ENCODE measurements around the gene CEP126.

Gene CEP126

DNA sequence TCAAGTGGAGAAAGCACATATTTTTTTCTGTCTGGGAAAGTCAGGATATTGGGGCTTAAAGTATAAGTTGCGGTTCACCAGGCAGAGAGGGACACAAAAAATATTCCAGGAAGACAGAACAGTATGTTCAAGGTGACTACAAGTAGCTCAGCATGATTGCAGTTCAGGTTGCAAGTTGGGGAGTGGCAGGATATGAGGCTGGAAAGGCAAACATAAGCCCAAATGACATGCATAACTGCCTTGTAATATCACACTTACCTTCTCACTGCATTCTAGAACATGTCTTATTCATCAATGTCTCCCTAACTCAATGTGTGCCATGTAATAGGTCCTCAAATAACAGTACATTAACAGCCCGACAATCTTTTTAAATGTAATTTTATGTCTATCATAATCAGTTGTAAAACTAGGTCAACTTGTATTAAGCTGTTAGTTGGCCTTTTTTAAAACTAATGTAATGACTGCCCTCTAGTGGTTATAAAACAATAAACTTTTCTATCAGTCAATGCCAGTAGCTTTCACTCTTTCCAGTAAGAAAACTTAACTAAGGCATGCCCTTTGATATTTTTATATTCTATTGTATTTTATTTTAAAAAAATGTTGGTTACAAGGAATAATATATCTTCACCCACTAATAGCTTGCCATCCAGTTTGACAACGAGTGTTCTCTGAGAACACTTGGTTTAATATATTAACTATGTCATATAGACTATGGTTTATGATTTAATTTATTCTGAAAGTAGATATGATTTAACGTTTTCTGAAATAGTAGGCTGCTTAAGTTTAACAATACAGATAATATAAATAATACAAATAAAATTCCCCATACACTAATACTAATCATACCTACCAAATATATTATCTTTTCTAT is 93.0 kb downstream of the CEP126 start:
- H2AFZ ChIP-seq (ENCODE audit: low read length) = no peak overlapping the region
- H3K27ac ChIP-seq (ENCODE audit: low read length) = no peak overlapping the region
- no peaks in the 10 kb centered on the region for H3F3A ChIP-seq (ENCODE audit: insufficient read depth, low read length)
- TF ChIP-seq EZH2 (optimal IDR thresholded peaks at IDR 0.05; ENCODE audit: low read depth, low read length) = no peak
- TF ChIP-seq, protein P1, sequence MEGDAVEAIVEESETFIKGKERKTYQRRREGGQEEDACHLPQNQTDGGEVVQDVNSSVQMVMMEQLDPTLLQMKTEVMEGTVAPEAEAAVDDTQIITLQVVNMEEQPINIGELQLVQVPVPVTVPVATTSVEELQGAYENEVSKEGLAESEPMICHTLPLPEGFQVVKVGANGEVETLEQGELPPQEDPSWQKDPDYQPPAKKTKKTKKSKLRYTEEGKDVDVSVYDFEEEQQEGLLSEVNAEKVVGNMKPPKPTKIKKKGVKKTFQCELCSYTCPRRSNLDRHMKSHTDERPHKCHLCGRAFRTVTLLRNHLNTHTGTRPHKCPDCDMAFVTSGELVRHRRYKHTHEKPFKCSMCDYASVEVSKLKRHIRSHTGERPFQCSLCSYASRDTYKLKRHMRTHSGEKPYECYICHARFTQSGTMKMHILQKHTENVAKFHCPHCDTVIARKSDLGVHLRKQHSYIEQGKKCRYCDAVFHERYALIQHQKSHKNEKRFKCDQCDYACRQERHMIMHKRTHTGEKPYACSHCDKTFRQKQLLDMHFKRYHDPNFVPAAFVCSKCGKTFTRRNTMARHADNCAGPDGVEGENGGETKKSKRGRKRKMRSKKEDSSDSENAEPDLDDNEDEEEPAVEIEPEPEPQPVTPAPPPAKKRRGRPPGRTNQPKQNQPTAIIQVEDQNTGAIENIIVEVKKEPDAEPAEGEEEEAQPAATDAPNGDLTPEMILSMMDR (IDR thresholded peaks at IDR 0.05; ENCODE audit: low read length) = peak; percentile 46
- H3K9me3 ChIP-seq (replicated peaks; ENCODE audit: insufficient read depth, low read length) = no peaks in the 10 kb centered on the region
- H4K20me1 ChIP-seq (ENCODE audit: insufficient read depth, low read length) = no peaks in the 10 kb centered on the region
- no peak overlapping the region for H3K4me3 ChIP-seq (ENCODE audit: low read length)
- no peak overlapping the region for H3K4me2 ChIP-seq (ENCODE audit: low read depth, low read length)
- peak; percentile 72 for DNase-seq
- H3K4me1 ChIP-seq (ENCODE audit: low read length) = peaks cover 12% of the 10 kb centered on the region
- H3K9me2 ChIP-seq (replicated peaks; ENCODE audit: insufficient read depth, low read length) = no peaks in the 10 kb centered on the region
- H3K79me2 ChIP-seq (ENCODE audit: low read length) = no peaks in the 10 kb centered on the region
- no peaks in the 10 kb centered on the region for H3K27me3 ChIP-seq (replicated peaks; ENCODE audit: insufficient read depth, low read length)
- H3K9ac ChIP-seq (ENCODE audit: low read length) = no peak overlapping the region
- H3K36me3 ChIP-seq (replicated peaks; ENCODE audit: insufficient read depth, low read length) = no peaks in the 10 kb centered on the region

DNA sequence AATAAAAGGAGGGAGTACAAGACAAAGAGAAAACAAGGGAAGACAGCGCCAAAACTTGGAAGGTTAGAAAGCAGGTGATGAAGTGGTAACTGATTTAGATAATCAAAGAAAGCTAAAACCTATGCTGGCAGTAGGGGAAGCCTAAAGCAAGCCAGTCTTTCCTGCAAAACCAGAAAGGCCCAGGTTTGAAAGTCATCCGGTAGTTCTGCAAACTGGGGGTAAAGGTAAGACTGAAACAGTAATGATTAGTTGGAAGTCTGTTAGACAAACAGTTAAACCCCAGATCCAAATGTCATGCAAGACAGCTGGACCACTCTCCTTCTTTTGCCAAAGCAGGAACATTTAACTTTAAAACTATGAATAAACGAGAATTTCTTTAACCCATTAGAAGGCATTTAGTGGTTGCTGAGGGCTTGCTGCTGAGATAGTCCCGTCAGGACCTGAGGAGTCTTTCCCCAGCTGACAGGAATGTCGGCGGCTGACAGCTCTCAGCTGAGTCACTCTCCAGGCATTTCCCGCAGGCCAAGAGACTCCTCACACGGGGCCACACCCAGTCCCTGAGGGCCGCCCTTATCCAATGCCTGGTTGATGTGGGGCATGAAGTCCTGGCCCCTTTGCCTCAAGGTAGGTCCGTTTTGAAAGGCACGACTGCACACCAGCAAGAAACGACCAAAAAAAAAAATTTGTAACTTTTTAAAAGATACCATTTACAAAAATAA is 96.1 kb downstream of the CEP126 start:
- no peak for TF ChIP-seq EZH2 (optimal IDR thresholded peaks at IDR 0.05; ENCODE audit: low read depth, low read length)
- TF ChIP-seq, protein P1 (IDR thresholded peaks at IDR 0.05; ENCODE audit: low read length) = no peak
- no peak for TF ChIP-seq EZH2phosphoT487 (IDR thresholded peaks at IDR 0.05; ENCODE audit: low read length)
- Histone ChIP-seq H3F3A (ENCODE audit: insufficient read depth, low read length) (no peaks in the 10 kb centered on the region), H3K9me3 (replicated peaks; ENCODE audit: insufficient read depth, low read length) (no peaks in the 10 kb centered on the region), H3K9me2 (replicated peaks; ENCODE audit: insufficient read depth, low read length) (no peaks in the 10 kb centered on the region), H3K4me2 (ENCODE audit: low read depth, low read length) (no peak overlapping the region), H3K79me2 (ENCODE audit: low read length) (no peaks in the 10 kb centered on the region), H3K27me3 (replicated peaks; ENCODE audit: insufficient read depth, low read length) (no peaks in the 10 kb centered on the region), H3K27ac (ENCODE audit: low read length) (no peak overlapping the region), H3K4me1 (ENCODE audit: low read length) (no peaks in the 10 kb centered on the region), H2AFZ (ENCODE audit: low read length) (no peak overlapping the region), H3K36me3 (replicated peaks; ENCODE audit: insufficient read depth, low read length) (no peaks in the 10 kb centered on the region), H3K9ac (ENCODE audit: low read length) (no peak overlapping the region), H4K20me1 (ENCODE audit: insufficient read depth, low read length) (no peaks in the 10 kb centered on the region), H3K4me3 (ENCODE audit: low read length) (no peak overlapping the region)
- no peak for DNase-seq

DNA sequence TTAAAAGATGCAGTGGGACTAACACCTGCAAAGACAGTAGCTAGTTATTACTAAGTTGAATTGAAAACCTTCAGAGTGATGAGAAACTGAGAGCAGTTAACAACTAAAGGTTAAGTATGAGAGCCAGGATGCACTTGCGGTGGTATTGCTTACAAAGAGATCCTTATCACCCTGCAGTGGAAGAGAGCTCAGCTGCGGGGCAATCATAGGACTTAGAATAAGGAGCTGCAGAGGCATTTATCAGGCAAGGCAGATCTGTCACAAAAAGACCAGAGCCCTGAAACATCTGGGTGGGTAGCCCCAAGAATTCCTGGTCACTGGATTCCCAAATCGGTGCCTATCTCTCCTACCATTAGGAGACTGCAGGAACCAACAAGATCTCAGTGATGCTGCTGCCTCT is 98.1 kb downstream of the CEP126 start:
- no peaks in the 10 kb centered on the region for H3K79me2 ChIP-seq (ENCODE audit: low read length)
- H2AFZ ChIP-seq (ENCODE audit: low read length) = no peak overlapping the region
- TF ChIP-seq, protein P1 (IDR thresholded peaks at IDR 0.05; ENCODE audit: low read length) = no peak
- TF ChIP-seq EZH2 (optimal IDR thresholded peaks at IDR 0.05; ENCODE audit: low read depth, low read length) (no peak), EZH2phosphoT487 (IDR thresholded peaks at IDR 0.05; ENCODE audit: low read length) (no peak)
- no peak overlapping the region for H3K27ac ChIP-seq (ENCODE audit: low read length)
- no peaks in the 10 kb centered on the region for H3K36me3 ChIP-seq (replicated peaks; ENCODE audit: insufficient read depth, low read length)
- no peaks in the 10 kb centered on the region for H4K20me1 ChIP-seq (ENCODE audit: insufficient read depth, low read length)
- no peak for DNase-seq
- H3K27me3 ChIP-seq (replicated peaks; ENCODE audit: insufficient read depth, low read length) = no peaks in the 10 kb centered on the region
- no peak overlapping the region for H3K9ac ChIP-seq (ENCODE audit: low read length)
- no peaks in the 10 kb centered on the region for H3K9me3 ChIP-seq (replicated peaks; ENCODE audit: insufficient read depth, low read length)
- H3K4me1 ChIP-seq (ENCODE audit: low read length) = no peaks in the 10 kb centered on the region
- no peak overlapping the region for H3K4me3 ChIP-seq (ENCODE audit: low read length)
- H3K9me2 ChIP-seq (replicated peaks; ENCODE audit: insufficient read depth, low read length) = no peaks in the 10 kb centered on the region
- no peaks in the 10 kb centered on the region for H3F3A ChIP-seq (ENCODE audit: insufficient read depth, low read length)
- no peak overlapping the region for H3K4me2 ChIP-seq (ENCODE audit: low read depth, low read length)

All from MM.1S (cell line).